SK-MEL-5 (cell line): ENCODE measurements around the gene SUV39H1. TPM values are rescaled to one million over a fixed set of nuclear protein-coding genes. Genes with fewer than 3 reads are reported as not detected.
"Not testable (repeated sequence)": the region's sequence is repeated elsewhere in the genome, so short reads cannot be mapped to it uniquely, and the experiment has no call there.

Experiments
- DNase-seq: peaks from one replicate; pipeline ENCODE4 v3.0.0-alpha.2; 2016; ENCODE audit warnings: low read depth, low spot score
- in situ Hi-C: cut with HindIII; loops from 2 replicates; pipeline ENCODE4 v1.10.0; 2016; ENCODE audit warnings: low sequenced_read_pairs, high pct_unique_total_duplicates, low pct_unique_long_range_greater_than_20kb
- total RNA-seq: library from RNA; depleted of rRNA; stranded (reverse); fragments of >200 nt; shearing (Covaris generic); gene quantifications from 2 replicates; pipeline ENCODE4 v1.2.3, GENCODE V29; 2014

The SUV39H1 gene
- total RNA-seq, 1 experiment from 2014 or later, result 6.9 TPM

DNA sequence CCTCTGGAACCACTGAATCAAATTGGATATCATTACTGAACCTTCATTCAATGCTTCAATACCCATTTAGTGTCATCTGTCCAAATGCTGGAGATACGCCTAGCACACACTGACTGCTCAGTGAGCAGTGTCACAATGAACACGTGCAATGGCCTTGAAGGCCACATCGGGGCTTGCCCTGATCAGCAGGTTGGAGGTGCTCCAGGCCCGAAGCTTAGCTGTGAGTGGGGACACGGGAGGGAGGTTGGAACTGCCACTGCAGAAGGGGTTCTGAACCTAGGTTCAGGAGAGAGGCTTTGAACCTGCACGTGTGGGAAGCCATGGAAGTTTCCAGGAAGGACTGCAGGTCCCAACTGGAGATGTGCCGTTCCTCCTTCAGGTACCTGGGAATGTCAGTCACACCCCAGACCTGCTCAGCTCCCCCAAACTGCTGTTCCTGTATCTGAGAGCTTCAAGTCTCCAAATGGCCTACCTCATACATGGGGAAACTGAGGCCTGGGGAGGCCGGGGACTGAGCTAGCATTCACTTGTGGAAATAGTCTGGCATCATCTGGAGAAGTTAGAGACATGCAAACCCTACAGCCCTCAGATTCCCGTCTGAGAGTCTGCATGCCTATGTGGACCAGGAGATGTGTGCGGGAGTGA is 14.9 kb upstream of the SUV39H1 start:
- DNase-seq, result no peak
- in situ Hi-C loops, result no loop called here

DNA sequence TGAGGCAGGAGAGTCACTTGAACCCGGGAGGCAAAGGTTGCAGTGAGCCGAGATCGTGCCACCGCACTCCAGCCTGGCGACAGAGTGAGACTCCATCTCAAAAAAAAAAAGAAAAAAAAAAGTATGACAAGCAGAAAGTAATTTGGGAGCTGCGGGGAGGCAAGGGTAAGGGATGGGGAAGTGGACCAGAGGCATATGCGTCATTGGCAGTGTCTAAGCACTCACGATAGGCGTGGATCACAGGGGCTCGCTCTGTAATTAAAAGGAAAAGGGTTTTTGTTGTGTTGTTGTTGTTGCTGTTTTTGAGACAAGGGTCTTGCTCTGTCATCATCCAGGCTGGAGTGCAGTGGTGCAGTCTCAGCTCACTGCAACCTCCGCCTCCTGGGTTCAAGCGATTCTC is 13.7 kb upstream of the SUV39H1 start:
- DNase-seq, in situ Hi-C loops: not testable (repeated sequence)

DNA sequence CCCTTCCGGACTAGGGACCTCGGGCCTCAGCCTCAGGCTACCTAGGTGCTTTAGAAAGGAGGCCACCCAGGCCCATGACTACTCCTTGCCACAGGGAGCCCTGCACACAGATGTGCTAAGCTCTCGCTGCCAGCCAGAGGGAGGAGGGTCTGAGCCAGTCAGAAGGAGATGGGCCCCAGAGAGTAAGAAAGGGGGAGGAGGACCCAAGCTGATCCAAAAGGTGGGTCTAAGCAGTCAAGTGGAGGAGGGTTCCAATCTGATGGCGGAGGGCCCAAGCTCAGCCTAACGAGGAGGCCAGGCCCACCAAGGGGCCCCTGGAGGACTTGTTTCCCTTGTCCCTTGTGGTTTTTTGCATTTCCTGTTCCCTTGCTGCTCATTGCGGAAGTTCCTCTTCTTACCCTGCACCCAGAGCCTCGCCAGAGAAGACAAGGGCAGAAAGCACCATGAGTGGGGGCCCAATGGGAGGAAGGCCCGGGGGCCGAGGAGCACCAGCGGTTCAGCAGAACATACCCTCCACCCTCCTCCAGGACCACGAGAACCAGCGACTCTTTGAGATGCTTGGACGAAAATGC is 13.0 kb upstream of the SUV39H1 start, which contains the start of gene WAS:
Gene WAS (plus strand): TSS at position 389 of the 572 bp plus-strand sequence. CDS start 55 bp downstream, at position 444.
- no peak for DNase-seq
- in situ Hi-C loops, result no loop called here

DNA sequence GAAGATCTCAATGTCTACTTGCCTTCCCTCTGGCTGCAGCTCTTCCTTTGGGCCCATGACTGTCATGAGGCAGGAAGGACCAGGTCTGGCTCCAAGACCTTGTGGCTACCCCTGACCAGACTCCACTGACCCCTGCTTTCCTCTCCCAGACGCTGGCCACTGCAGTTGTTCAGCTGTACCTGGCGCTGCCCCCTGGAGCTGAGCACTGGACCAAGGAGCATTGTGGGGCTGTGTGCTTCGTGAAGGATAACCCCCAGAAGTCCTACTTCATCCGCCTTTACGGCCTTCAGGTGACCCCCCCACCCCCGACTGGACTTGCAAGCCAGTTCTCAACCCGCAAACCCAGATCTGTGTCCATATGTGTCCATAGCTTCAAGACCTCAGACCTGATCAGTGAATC is 12.4 kb upstream of the SUV39H1 start:
- no peak for DNase-seq
- in situ Hi-C loops, result no loop called here

DNA sequence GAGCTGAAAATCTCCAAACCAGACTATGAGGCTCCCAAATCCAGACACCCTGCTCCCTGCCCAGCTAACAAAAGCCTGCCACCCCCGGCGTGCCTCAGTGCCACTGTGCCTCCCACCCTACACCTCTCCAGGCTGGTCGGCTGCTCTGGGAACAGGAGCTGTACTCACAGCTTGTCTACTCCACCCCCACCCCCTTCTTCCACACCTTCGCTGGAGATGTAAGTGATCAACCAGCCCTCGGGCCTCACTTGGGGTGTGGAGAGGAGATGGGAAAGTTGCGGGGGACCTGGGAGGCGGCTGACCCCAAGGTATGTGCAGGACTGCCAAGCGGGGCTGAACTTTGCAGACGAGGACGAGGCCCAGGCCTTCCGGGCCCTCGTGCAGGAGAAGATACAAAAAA is 11.1 kb upstream of the SUV39H1 start:
- in situ Hi-C loops, result no loop called here
- no peak for DNase-seq

DNA sequence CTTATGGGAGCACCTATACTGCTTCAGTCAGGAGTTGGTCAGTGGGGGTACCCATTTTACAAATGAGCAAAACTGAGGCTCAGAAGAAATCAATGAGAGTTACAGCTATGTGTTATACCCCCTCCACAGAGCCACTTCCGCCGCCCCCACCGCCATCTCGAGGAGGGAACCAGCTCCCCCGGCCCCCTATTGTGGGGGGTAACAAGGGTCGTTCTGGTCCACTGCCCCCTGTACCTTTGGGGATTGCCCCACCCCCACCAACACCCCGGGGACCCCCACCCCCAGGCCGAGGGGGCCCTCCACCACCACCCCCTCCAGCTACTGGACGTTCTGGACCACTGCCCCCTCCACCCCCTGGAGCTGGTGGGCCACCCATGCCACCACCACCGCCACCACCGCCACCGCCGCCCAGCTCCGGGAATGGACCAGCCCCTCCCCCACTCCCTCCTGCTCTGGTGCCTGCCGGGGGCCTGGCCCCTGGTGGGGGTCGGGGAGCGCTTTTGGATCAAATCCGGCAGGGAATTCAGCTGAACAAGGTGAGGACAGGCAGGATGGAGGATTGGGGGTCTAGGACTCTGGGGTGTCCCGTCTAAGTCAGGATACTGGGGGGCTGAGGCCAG is 7.9 kb upstream of the SUV39H1 start:
- no peak for DNase-seq
- in situ Hi-C loops, result no loop called here

DNA sequence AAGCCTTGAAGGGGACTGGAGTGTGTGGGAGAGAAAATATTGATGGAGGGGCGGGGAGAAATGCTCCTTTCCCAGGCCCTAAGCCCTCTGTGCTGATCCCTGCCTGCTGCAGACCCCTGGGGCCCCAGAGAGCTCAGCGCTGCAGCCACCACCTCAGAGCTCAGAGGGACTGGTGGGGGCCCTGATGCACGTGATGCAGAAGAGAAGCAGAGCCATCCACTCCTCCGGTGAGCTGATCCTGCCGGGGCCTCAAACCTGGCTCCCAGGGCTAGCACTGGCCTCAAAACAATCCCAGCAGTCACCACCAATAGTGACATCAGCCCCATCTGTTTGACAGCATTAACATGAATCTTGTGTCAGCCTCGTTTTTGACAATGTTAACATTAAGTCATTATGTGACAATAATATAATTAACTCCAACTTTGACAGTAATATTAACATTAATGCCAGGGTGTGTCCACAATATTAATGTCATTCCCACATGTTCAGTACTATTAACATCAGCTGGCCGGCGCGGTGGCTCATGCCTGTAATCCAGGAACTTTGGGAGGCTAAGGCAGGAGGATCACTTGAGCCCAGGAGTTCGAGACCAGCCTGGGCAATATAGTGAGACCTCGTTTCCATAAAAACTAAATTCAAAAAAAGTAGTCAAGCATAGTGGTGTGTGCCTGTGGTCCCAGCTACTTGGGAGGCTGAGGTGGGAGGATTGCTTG is 7.2 kb upstream of the SUV39H1 start:
- in situ Hi-C loops, result no loop called here
- DNase-seq, result no peak

DNA sequence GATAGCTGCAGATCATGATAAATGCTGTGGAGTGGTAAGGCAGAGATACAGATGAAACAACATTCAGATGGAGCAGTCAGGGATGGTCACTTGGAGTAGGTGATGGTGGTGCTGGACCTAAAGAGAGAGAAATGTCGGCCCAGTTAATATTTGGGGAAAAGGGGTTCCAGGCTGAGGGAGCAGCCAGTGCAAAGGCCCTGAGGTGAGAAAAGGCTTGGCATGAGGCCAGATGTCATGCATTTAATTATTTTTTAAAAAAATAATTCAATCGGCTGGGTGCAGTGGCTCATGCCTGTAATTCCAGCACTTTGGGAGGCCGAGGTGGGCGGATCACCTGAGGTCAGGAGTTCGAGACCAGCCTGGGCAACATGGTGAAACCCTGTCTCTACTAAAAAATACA is 4.8 kb upstream of the SUV39H1 start:
- DNase-seq, in situ Hi-C loops: not testable (repeated sequence)

DNA sequence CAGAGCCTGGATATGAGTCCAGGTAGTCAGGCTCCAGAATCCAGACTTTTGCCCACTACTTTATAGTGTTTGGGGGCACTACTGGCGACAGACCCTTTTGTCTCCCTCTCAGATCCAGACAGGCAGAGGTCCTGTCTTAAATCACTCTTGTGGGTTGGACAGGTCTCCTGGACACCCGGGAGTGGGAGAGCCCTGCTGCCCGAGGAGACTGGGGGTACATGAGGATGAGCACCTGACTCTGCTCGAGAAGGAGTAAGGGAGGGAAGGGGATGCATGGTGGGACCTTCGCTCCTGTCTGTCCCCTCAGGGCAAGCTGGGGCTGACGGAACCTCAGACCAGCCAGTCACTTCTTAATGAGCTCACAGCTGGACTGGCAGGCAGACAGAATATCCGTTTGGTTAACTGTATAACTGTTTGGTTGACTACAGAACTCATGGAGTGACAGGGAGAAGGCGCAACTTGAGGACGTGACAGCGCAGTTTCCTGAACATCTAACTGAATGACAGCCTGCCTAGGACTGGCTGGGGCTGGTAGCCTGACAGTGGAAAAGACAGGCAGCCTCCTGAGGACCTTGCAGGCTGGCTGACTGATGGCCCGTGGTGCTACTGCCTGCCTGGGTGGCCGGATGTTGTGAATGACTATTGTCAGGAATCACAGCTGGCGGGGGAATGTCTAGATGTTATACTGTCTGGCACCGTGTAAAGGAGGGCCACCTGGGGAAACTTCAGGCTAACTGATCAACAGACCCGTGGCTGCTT is 1.6 kb upstream of the SUV39H1 start:
- in situ Hi-C loops, result no loop called here

DNA sequence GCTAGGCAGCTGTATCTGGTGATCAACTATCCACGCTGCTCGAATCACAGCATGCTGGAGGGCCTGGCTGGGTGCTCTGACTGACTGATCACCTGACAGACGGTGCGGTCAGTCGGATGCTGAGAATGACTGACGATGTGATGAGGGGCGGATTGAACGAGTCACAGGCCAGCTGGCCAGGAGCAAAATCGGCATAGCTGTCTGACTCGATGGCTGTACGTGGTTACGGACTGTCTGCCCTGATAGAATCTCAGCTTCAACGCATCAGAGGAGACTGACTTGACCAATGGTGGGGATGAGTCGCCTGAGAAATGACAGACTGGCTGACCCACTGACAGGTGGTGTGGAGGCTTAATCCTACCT is 1.0 kb upstream of the SUV39H1 start:
- in situ Hi-C loops, result no loop called here
- DNase-seq, result no peak

More for the DNA sequence above, 1.6 kb upstream of the SUV39H1 start:
- DNase-seq, result no peak

DNA sequence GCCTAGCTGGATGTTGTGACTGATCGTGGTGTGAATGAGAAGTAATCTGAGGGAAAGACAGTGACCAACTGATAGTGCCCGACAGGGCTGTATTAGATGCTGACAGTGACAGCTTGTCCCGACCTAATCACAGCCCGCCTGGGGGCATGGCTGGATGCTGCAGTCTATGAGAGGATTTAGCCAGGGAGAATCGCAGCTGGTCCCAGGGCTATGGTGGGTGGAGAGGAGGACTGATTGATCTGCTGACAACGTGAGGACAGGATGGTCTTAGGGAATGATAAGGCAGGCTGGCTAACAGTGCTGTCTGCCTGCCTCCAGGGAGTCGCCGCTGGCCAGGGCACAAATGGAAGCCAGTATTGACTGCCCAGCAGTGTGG is 621 bp upstream of the SUV39H1 start:
- in situ Hi-C loops, result no loop called here

DNA sequence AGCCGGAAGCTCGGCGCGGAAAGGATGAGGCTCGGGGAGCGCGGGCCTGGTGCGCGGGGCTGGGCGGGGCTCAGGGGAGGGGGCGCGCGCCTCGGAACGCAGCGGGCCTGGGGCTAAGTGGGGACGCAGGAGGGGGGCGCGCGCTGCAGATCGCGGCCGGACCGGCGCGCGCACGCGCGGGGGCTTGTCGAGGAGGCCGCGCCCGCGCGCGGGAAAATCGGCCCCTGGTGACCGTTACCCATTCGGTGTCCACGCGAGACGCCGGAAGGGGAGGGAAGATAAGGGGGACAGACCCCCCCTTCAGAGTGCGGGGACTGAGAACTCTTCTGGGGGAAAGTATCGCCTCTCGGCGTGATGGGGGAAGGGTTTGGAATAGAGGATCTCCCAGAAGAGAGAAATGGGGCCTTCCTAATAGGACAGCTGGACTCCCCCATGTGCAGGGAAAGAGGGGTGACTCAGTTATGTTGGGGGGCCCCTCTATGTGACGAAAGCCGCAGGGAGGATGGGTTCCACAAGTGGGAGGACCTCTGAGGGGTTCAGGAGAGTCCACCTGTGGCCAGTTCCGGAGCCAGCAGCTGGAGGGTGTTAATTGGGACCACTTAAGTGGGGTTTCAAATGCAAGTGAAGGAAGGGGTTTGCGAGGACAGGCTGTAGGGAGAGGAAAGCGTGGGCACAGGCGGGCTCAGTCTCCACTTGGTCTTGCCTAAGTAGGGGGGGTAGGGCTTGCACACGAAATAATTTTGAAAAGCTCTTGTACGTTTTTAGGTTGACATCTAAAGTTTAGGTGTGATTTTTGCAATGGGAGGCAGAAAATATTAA is 584 bp downstream of the SUV39H1 start:
- peak; percentile 34 for DNase-seq
- in situ Hi-C loops, result no loop called here

More for the DNA sequence above, 621 bp upstream of the SUV39H1 start:
- no peak for DNase-seq

DNA sequence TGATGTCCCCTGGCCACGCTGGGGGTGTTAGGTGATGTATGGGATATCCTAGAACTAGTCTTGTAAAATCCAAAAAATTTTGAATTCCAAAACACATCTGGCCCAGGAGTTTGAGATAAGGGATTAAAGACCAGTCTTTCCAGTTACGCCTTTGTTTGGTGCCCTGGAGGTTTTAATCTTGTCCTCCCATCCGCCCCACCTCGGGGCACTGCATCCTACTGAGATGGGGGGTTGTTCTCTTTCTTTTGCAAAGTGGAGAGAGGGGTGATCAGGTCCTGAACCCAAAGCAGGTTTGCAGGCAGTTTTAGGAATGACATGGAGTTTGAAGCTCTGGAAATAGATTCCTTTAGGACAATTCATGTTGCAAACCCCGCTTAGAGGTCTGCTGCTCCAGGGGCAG is 1.8 kb downstream of the SUV39H1 start:
- in situ Hi-C loops, result no loop called here
- DNase-seq, result no peak

DNA sequence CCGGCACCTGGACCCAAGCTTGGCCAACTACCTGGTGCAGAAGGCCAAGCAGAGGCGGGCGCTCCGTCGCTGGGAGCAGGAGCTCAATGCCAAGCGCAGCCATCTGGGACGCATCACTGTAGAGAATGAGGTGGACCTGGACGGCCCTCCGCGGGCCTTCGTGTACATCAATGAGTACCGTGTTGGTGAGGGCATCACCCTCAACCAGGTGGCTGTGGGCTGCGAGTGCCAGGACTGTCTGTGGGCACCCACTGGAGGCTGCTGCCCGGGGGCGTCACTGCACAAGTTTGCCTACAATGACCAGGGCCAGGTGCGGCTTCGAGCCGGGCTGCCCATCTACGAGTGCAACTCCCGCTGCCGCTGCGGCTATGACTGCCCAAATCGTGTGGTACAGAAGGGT is 3.7 kb downstream of the SUV39H1 start:
- in situ Hi-C loops, result no loop called here
- no peak for DNase-seq

DNA sequence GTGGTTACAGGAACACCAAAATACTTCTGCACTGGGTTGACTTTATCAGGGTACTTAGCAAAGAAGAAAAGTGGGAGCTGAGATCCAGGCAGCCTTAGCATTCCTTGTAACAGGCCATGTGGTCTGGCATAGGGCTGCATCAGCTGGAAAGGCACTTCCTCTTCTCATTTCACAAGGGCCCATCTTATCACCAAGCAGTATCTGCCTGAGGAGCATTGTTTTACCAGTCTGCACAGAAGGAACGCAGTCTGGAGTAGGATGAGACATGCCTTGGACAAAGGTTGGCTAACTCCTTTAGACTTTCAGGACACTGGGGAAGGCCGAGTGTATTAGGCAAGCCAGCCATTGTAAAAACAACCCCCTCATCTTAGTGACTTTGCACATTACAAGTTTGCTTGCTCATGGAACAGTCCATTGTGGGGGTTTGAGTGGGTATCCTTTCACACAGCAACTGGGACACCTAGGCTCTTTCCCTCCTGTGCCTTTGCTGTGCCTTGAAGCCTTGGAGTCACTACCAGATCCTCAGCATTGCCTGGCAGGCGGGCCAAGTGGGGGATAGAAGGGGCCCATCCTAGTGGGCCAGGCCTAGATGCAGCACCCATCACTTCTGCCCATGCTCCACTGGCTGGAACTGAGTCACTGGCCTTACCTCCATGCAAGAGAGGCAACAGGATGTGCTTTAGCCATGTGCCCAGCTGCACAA is 4.6 kb downstream of the SUV39H1 start:
- DNase-seq, result no peak
- in situ Hi-C loops, result no loop called here

DNA sequence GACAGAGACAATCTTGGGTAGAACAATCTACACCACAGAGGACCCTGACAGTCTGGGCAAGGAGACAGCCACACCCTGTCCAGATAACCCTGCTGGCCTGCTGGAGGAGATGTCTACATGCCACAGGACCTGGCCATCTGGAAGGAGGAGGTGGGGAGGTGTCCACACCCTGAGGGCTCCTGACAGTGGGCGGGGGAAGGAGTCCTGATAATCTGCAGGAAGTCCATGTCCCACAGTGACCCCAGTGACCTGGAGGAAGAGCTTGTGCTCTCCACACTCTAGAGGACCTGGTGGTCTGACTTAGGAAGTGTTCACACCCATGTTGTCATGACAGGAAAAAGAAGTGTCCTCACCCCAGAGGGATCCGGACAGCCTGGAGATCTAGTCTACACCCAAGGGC is 5.5 kb downstream of the SUV39H1 start:
- DNase-seq, result no peak
- in situ Hi-C loops, result no loop called here

DNA sequence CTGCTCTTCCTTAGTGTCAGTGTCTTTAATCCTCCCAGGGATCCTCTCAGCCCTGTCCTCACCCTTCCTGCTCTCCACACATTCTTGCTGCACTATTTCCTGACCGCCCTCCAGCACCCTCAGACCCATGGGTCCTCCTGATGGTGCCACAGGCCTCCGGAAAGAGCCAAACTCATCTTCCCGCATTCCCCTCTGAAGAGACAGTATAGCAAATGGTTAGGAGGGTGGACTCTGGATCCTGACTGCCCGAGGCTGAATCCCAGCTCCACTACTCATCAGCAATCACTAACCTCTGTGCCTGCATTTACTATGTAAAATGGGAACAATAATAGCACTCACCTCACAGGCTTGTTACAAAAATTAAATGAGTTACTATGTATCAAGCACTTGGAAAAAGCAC is 6.2 kb downstream of the SUV39H1 start:
- no peak for DNase-seq
- in situ Hi-C loops, result no loop called here
